H1 (cell line): Measurements from ENCODE around the gene DRC7. TPM values are rescaled to one million over a fixed set of nuclear protein-coding genes. Genes with fewer than 3 reads are reported as not detected.

Source experiments
- CTCF ChIA-PET: fragments of 300-600 bp; sonication (Branson Sonifier 250); formaldehyde crosslinking; loops from one replicate; lab custom pipeline; 2021; ENCODE audit not compliant: partially characterized antibody; lab: Charles Lee
- POLR2A ChIA-PET: fragments of 300-600 bp; sonication (Branson Sonifier 250); formaldehyde crosslinking; loops from one replicate; lab custom pipeline; 2021; ENCODE audit warnings: inconsistent platforms; ENCODE audit not compliant: partially characterized antibody; lab: Charles Lee
- DNase-seq, 2 experiments: peaks; one replicate each; pipeline versions ENCODE4 v3.0.0 to v3.0.0-alpha.2; 2010 to 2022; ENCODE audit warnings: low spot score in 2 of 2, low read depth in 1 of 2, mixed read lengths in 1 of 2
- FAIRE-seq: peaks from 2 replicates; lab custom pipeline; 2011; peaks lifted over from hg19 to GRCh38; lab: Jason Lieb, UNC
- H2AFZ ChIP-seq: 2 replicates; pipeline ENCODE4 v1.8.1; 2012; ENCODE audit warnings: low read length, inconsistent platforms
- H2AK5ac ChIP-seq: 2 replicates; pipeline ENCODE4 v1.6.1; 2013; ENCODE audit warnings: low read depth, low read length
- H2BK120ac ChIP-seq: replicated peaks from 2 replicates; pipeline ENCODE3; 2013; ENCODE audit warnings: low read depth, low read length, inconsistent platforms
- H2BK12ac ChIP-seq: 2 replicates; pipeline ENCODE4 v1.6.1; 2013; ENCODE audit warnings: low read depth, low read length
- H2BK15ac ChIP-seq: 2 replicates; pipeline ENCODE4 v1.6.1; 2013; ENCODE audit warnings: low read length
- H2BK20ac ChIP-seq: 2 replicates; pipeline ENCODE4 v1.6.1; 2013; ENCODE audit warnings: low read length
- H2BK5ac ChIP-seq: 2 replicates; pipeline ENCODE4 v1.6.1; 2013; ENCODE audit warnings: low read depth, low read length
- H3K14ac ChIP-seq: 2 replicates; pipeline ENCODE4 v1.6.1; 2013; ENCODE audit warnings: inconsistent platforms; ENCODE audit not compliant: insufficient read length
- H3K18ac ChIP-seq: 2 replicates; pipeline ENCODE4 v1.6.1; 2013; ENCODE audit warnings: low read length; ENCODE audit errors: extremely low read depth
- H3K23ac ChIP-seq: 2 replicates; pipeline ENCODE4 v1.6.1; 2013; ENCODE audit warnings: inconsistent platforms; ENCODE audit not compliant: insufficient read length
- H3K23me2 ChIP-seq: 2 replicates; pipeline ENCODE4 v1.6.1; 2013; ENCODE audit warnings: low read depth, low read length
- H3K27ac ChIP-seq: 2 replicates; pipeline ENCODE4 v1.6.1; 2011; ENCODE audit warnings: low read depth, low read length, inconsistent platforms
- H3K27me3 ChIP-seq, 4 experiments: replicated peaks in 1 of 4; 1 replicate in 1 of 4; 2 replicates in 3 of 4; pipeline versions ENCODE4 v1.6.1 to v1.8.1; 2011 to 2013; ENCODE audit warnings: low read length in 3 of 4, mild to moderate bottlenecking in 3 of 4, inconsistent platforms in 2 of 4, mixed read lengths in 2 of 4, moderate library complexity in 1 of 4; ENCODE audit not compliant: control insufficient read depth in 3 of 4, insufficient read depth in 3 of 4; ENCODE audit errors: extremely low read depth in 1 of 4
- H3K36me3 ChIP-seq, 4 experiments: 2 replicates each; pipeline versions ENCODE4 v1.6.1 to v1.8.1; 2011 to 2013; ENCODE audit warnings: mild to moderate bottlenecking in 4 of 4, low read length in 3 of 4, moderate library complexity in 2 of 4, control low read depth in 1 of 4, inconsistent platforms in 1 of 4; ENCODE audit not compliant: insufficient read depth in 4 of 4, control insufficient read depth in 2 of 4
- H3K4ac ChIP-seq: replicated peaks from 2 replicates; pipeline ENCODE3; 2013; ENCODE audit warnings: low read length, low read depth, mixed read lengths, inconsistent platforms; ENCODE audit not compliant: insufficient read length
- H3K4me1 ChIP-seq, 4 experiments: replicated peaks in 1 of 4; 1 replicate in 1 of 4; 2 replicates in 3 of 4; pipeline versions ENCODE4 v1.6.1 to v1.8.1; 2011 to 2013; ENCODE audit warnings: low read length in 3 of 4, inconsistent platforms in 2 of 4, mixed read lengths in 1 of 4; ENCODE audit not compliant: insufficient read depth in 4 of 4, control insufficient read depth in 3 of 4
- H3K4me2 ChIP-seq, 2 experiments: 2 replicates each; pipeline versions ENCODE4 v1.6.1 to v1.8.1; 2011 to 2013; ENCODE audit warnings: low read depth in 2 of 2, low read length in 2 of 2, control low read depth in 1 of 2, inconsistent platforms in 1 of 2, mild to moderate bottlenecking in 1 of 2; ENCODE audit not compliant: insufficient read depth in 1 of 2
- H3K4me3 ChIP-seq, 4 experiments: fragments of 200-600, 300-600 bp in 1 of 4; sonication (generic), shearing (Covaris generic), sonication (Bioruptor Twin) in 1 of 4; 2 replicates each; pipeline versions ENCODE4 v1.5.1 to v1.8.1; 2011 to 2016; ENCODE audit warnings: low read length in 4 of 4, low read depth in 3 of 4, control low read depth in 2 of 4, inconsistent platforms in 2 of 4, mild to moderate bottlenecking in 2 of 4, mixed read lengths in 1 of 4, moderate library complexity in 1 of 4; ENCODE audit not compliant: insufficient read depth in 2 of 4; ENCODE audit errors: extremely low read depth in 1 of 4
- H3K56ac ChIP-seq: replicated peaks from 2 replicates; pipeline ENCODE3; 2013; ENCODE audit warnings: low read depth, mild to moderate bottlenecking, mixed read lengths, low read length, inconsistent platforms; ENCODE audit not compliant: insufficient read length
- H3K79me1 ChIP-seq: 2 replicates; pipeline ENCODE4 v1.6.1; 2013; ENCODE audit warnings: low read depth, low read length, control low read depth
- H3K79me2 ChIP-seq, 2 experiments: 2 replicates each; pipeline versions ENCODE4 v1.6.1 to v1.8.1; 2012 to 2013; ENCODE audit warnings: low read length in 2 of 2, mild to moderate bottlenecking in 2 of 2, inconsistent platforms in 1 of 2; ENCODE audit not compliant: insufficient read depth in 2 of 2, control insufficient read depth in 1 of 2
- H3K9ac ChIP-seq, 4 experiments: replicated peaks in 1 of 4; 1 replicate in 1 of 4; 2 replicates in 3 of 4; pipeline versions ENCODE4 v1.6.1 to v1.8.1; 2011 to 2013; ENCODE audit warnings: low read depth in 3 of 4, low read length in 3 of 4, control low read depth in 2 of 4, mild to moderate bottlenecking in 2 of 4, moderate library complexity in 2 of 4, inconsistent platforms in 1 of 4; ENCODE audit errors: extremely low read depth in 1 of 4
- H3K9me3 ChIP-seq, 2 experiments: 2 replicates each; pipeline versions ENCODE4 v1.6.1 to v1.8.1; 2012 to 2013; ENCODE audit warnings: mild to moderate bottlenecking in 2 of 2, moderate library complexity in 2 of 2, control low read depth in 1 of 2, inconsistent platforms in 1 of 2, low read depth in 1 of 2, low read length in 1 of 2, mixed read lengths in 1 of 2; ENCODE audit not compliant: insufficient read depth in 2 of 2
- H4K20me1 ChIP-seq, 2 experiments: replicated peaks in 1 of 2; 2 replicates each; pipeline versions ENCODE3 to v1.8.1; 2011 to 2013; ENCODE audit warnings: inconsistent platforms in 2 of 2, low read length in 2 of 2, mild to moderate bottlenecking in 1 of 2; ENCODE audit not compliant: insufficient read depth in 2 of 2, control insufficient read depth in 1 of 2
- H4K5ac ChIP-seq: 2 replicates; pipeline ENCODE4 v1.6.1; 2013; ENCODE audit warnings: low read length, low read depth, mixed read lengths, inconsistent platforms; ENCODE audit not compliant: insufficient read length
- H4K8ac ChIP-seq: 2 replicates; pipeline ENCODE4 v1.8.0; 2013; ENCODE audit warnings: mild to moderate bottlenecking, moderate library complexity, low read length, inconsistent platforms; ENCODE audit not compliant: insufficient read depth; ENCODE audit errors: extremely low read depth
- H4K91ac ChIP-seq: replicated peaks from 2 replicates; pipeline ENCODE3; 2013; ENCODE audit warnings: low read length, mixed read lengths, inconsistent platforms; ENCODE audit not compliant: insufficient read length
- ATF3 ChIP-seq: IDR thresholded peaks from 2 replicates; pipeline ENCODE4 v1.6.1; 2011; ENCODE audit warnings: low read depth, mild to moderate bottlenecking, low read length; ENCODE audit not compliant: insufficient read depth
- CHD2 ChIP-seq: IDR thresholded peaks from 2 replicates; pipeline ENCODE4 v1.6.1; 2012; ENCODE audit warnings: low read length, improper control_type of control experiment
- EGR1 ChIP-seq: IDR thresholded peaks from 2 replicates; pipeline ENCODE4 v1.6.1; 2011; ENCODE audit warnings: low read depth, low read length, borderline replicate concordance
- GABPA ChIP-seq: IDR thresholded peaks from 2 replicates; pipeline ENCODE4 v1.6.1; 2011; ENCODE audit warnings: mild to moderate bottlenecking, low read length, moderate library complexity, borderline replicate concordance; ENCODE audit not compliant: insufficient read depth
- HDAC6 ChIP-seq: IDR thresholded peaks from one replicate; pipeline ENCODE4 v1.7.1; 2012; ENCODE audit warnings: low read depth, mild to moderate bottlenecking, inconsistent platforms, low read length, moderate library complexity
- RNF2 ChIP-seq: fragments of 200-900, 300-1000 bp; sonication (generic); IDR thresholded peaks from 2 replicates; pipeline ENCODE4 v1.7.1; 2016; ENCODE audit warnings: borderline replicate concordance, low read depth, mild to moderate bottlenecking, antibody characterized with exemption, low read length; ENCODE audit not compliant: poor library complexity, severe bottlenecking; ENCODE audit errors: missing control alignments
- SIX5 ChIP-seq: IDR thresholded peaks from 2 replicates; pipeline ENCODE4 v1.6.1; 2011; ENCODE audit warnings: mild to moderate bottlenecking, low read depth, low read length
- WGBS, 2 experiments: shearing (Covaris generic) in 1 of 2; methylation state at CpG; one replicate each; pipeline versions ENCODE4 v1.1.6 to v1.1.7; 2013 to 2015; ENCODE audit warnings: low lambda C conversion rate in 2 of 2, mixed read lengths in 2 of 2, inconsistent platforms in 1 of 2, low coverage in 1 of 2, missing lambda C conversion rate in 1 of 2; ENCODE audit not compliant: insufficient replicate concordance in 2 of 2, insufficient coverage in 1 of 2, insufficient read length in 1 of 2; ENCODE audit errors: extremely low coverage in 1 of 2, missing lambda C conversion rate in 1 of 2; 5-methylcytosine and 5-hydroxymethylcytosine counted together
- long read RNA-seq, 2 experiments: library from RNA in 1 of 2; library from capped mRNA in 1 of 2; stranded (forward); transcript quantifications; one replicate each; pipeline ENCODE4 v2.0.0, GENCODE V29; 2021; ENCODE audit warnings: inconsistent platforms in 1 of 2
- polyA minus RNA-seq, 3 experiments: library from RNA; depleted of rRNA, polyadenylated mRNA; stranded (reverse); fragments of >200 nt; gene quantifications; 1 replicate in 2 of 3; 2 replicates in 1 of 3; pipeline ENCODE4 v1.2.3, GENCODE V29; 2011
- polyA plus RNA-seq, 7 experiments: library from polyadenylated mRNA; depleted of rRNA in 3 of 7; stranded (reverse) in 5 of 7; unstranded in 2 of 7; fragments of >200 nt in 5 of 7; fragments of 200-250 nt in 2 of 7; gene quantifications; 1 replicate in 5 of 7; 2 replicates in 1 of 7; 4 replicates in 1 of 7; pipeline versions ENCODE4 v1.2.1 to v1.2.3, GENCODE V29; 2011 to 2013; ENCODE audit warnings: missing spikeins in 2 of 7, mixed read lengths in 2 of 7
- total RNA-seq: library from RNA; stranded (reverse); fragmentation: NEBNext Ultra II Directional; extraction: Animal tissue kit (Norgen Biotek cat#: 25700); gene quantifications from 2 replicates; pipeline ENCODE4 v1.2.1, GENCODE V29; 2021

Gene DRC7
- total RNA-seq (not detected in 2 replicates), polyA plus RNA-seq (2011; rRNA removed) (0.13 and 0.14 TPM in 2 replicates), polyA minus RNA-seq (2011; rRNA and poly(A)+ RNA removed) (0.09 TPM in 1 of 2 replicates, not detected in the other)
- polyA plus RNA-seq (2011; cell fraction: cytosol; rRNA removed): 0.16 TPM
- polyA plus RNA-seq (2011; cell fraction: nucleus; rRNA removed): 0.27 TPM
- polyA plus RNA-seq (2012, experiment 1 of 2): 0.23 to 0.48 TPM (median 0.27 TPM) in 3 of 4 replicates, not detected in the other
- polyA plus RNA-seq (2012, experiment 2 of 2): not detected
- 0.06 TPM for polyA plus RNA-seq (2013, experiment 1 of 2)
- polyA plus RNA-seq (2013, experiment 2 of 2): 0.04 TPM
- polyA minus RNA-seq (2011; cell fraction: cytosol; rRNA and poly(A)+ RNA removed): not detected
- polyA minus RNA-seq (2011; cell fraction: nucleus; rRNA and poly(A)+ RNA removed): not detected
- long read RNA-seq, experiment 1: 0 reads
- long read RNA-seq, experiment 2: 0 reads

GRCh38 chr16:57694725-57695679 is at the start of gene DRC7:
Gene DRC7 (plus strand): TSS chr16:57694806. CDS start chr16:57697950, 3,144 bp downstream.
- Histone ChIP-seq H3K9me3 (no peaks in the 10 kb centered on the region), H2BK120ac (no peak within 1 kb of the TSS), H3K56ac (no peak within 1 kb of the TSS), H2BK15ac (no peak within 1 kb of the TSS), H3K23ac (no peak within 1 kb of the TSS), H3K18ac (no peak within 1 kb of the TSS), H2BK5ac (no peak within 1 kb of the TSS), H4K5ac (no peak within 1 kb of the TSS), H4K8ac (no peak within 1 kb of the TSS), H3K4me1 (no peaks in the 10 kb centered on the region; a peak in 1 of 7 replicates), H3K4ac (no peak within 1 kb of the TSS), H3K4me3 (peak within 1 kb of the TSS in 1 of 4 experiments; percentile 40; a peak in 3 of 8 replicates), H3K79me2 (no peaks in the 10 kb centered on the region), H3K14ac (no peak within 1 kb of the TSS), H4K20me1 (no peaks in the 10 kb centered on the region), H2BK20ac (no peak within 1 kb of the TSS), H3K4me2 (peak within 1 kb of the TSS; percentile 5 to 58; a peak in 2 of 4 replicates), H3K79me1 (no peaks in the 10 kb centered on the region), H2BK12ac (no peak within 1 kb of the TSS), H2AFZ (no peak within 1 kb of the TSS), H4K91ac (no peak within 1 kb of the TSS), H3K27me3 (no peaks in the 10 kb centered on the region), H2AK5ac (no peak within 1 kb of the TSS), H3K23me2 (0 out of 2 replicates have a peak, but pooled peaks cover 2% of the 10 kb centered on the region), H3K36me3 (no peaks in the 10 kb centered on the region), H3K9ac (no peak within 1 kb of the TSS), H3K27ac (no peak within 1 kb of the TSS)
- POLR2A ChIA-PET: interaction anchor here (1.0 to 3.4 kb wide), 3 partner anchors 12 to 31 kb away, joined by 3 to 19 read pairs (median 3); no protein-coding TSS in a partner anchor
- 30% methylated on average over 6 of the region's 8 CpGs; no CpG with 5 or more reads in 1 of the 2 experiments for WGBS, 2 experiments
- CTCF ChIA-PET: interaction anchor here (1.5 to 3.0 kb wide), 2 partner anchors 24 to 46 kb away, joined by 3 to 12 read pairs; no protein-coding TSS in a partner anchor
- DNase-seq (peak; percentile 19 to 64), FAIRE-seq (peak; percentile 81)
- no peak for TF ChIP-seq RNF2
- no peak for TF ChIP-seq GABPA
- no peak for TF ChIP-seq ATF3
- TF ChIP-seq SIX5: peak; percentile 76
- TF ChIP-seq HDAC6: no peak
- TF ChIP-seq EGR1: no peak
- TF ChIP-seq CHD2: no peak
